ENCODE results near the gene MPND. TPM values are rescaled to one million over a fixed set of nuclear protein-coding genes. Genes with fewer than 3 reads are reported as not detected.
"Not testable (repeated sequence)": the region's sequence is repeated elsewhere in the genome, so short reads cannot be mapped to it uniquely, and the experiment has no call there.

The MPND gene
- total RNA-seq, 4 donors from 2014 or later, result 8.3 to 26.1 (median 20.8) TPM

- Histone ChIP-seq H3K4me3 (peak overlapping the region; percentile 61 to 99 (median 86)), H3K9me3 (no peaks in the 10 kb centered on the region), H3K27me3 (no peaks in the 10 kb centered on the region), H3K27ac (peak overlapping the region; percentile 85 to 99 (median 92)), H3K36me3 (peaks cover 0 to 17% (median 0%) of the 10 kb centered on the region in 3 donors), H3K4me1 (peaks cover 0 to 39% (median 6%) of the 10 kb centered on the region in 4 donors)
- TF ChIP-seq POLR2A (IDR thresholded peaks at IDR 0.05) (peak in 1 of 2 donors; percentile 65), CTCF (IDR thresholded peaks at IDR 0.05) (peak in 5 of 6 experiments; percentile 13 to 58 (median 37))
- peak; percentile 91 to 98 (median 96) for DNase-seq
Measured at GRCh38 chr19:4342615-4343369, 570 bp upstream of the MPND start.

- Histone ChIP-seq H3K4me3 (no peak overlapping the region), H3K27me3 (no peaks in the 10 kb centered on the region), H3K36me3 (peaks cover 0 to 29% (median 0%) of the 10 kb centered on the region in 3 donors), H3K9me3 (no peaks in the 10 kb centered on the region), H3K27ac (no peak overlapping the region), H3K4me1 (peaks cover 0 to 21% (median 6%) of the 10 kb centered on the region in 4 donors)
- TF ChIP-seq POLR2A (IDR thresholded peaks at IDR 0.05) (no peak), CTCF (IDR thresholded peaks at IDR 0.05) (no peak)
- peak in 1 of 3 donors; percentile 67 for DNase-seq
Measured at GRCh38 chr19:4345342-4346019, 2.1 kb downstream of the MPND start.

GRCh38 chr19:4346020-4346383 lies 2.6 kb downstream of the MPND start:
- Histone ChIP-seq H3K4me3 (no peak overlapping the region), H3K27ac (no peak overlapping the region), H3K9me3 (no peaks in the 10 kb centered on the region), H3K27me3 (no peaks in the 10 kb centered on the region), H3K4me1 (peaks cover 0 to 21% (median 6%) of the 10 kb centered on the region in 4 donors), H3K36me3 (peaks cover 0 to 29% (median 0%) of the 10 kb centered on the region in 3 donors)
- no peak for DNase-seq
- TF ChIP-seq POLR2A (IDR thresholded peaks at IDR 0.05) (no peak), CTCF (IDR thresholded peaks at IDR 0.05) (no peak)

GRCh38 chr19:4347521-4347920 lies 4.2 kb downstream of the MPND start:
- Histone ChIP-seq H3K27ac (no peak overlapping the region), H3K36me3 (peaks cover 0 to 29% (median 0%) of the 10 kb centered on the region in 3 donors), H3K4me3 (no peak overlapping the region), H3K9me3 (no peaks in the 10 kb centered on the region), H3K4me1 (peaks cover 0 to 13% (median 6%) of the 10 kb centered on the region in 4 donors), H3K27me3 (no peaks in the 10 kb centered on the region)
- DNase-seq, result no peak
- TF ChIP-seq POLR2A (IDR thresholded peaks at IDR 0.05) (no peak), CTCF (IDR thresholded peaks at IDR 0.05) (no peak)

GRCh38 chr19:4349225-4349624 lies 5.9 kb downstream of the MPND start:
- not testable (repeated sequence) for H3K27ac ChIP-seq, DNase-seq, H3K4me1 ChIP-seq, H3K9me3 ChIP-seq, H3K27me3 ChIP-seq, H3K4me3 ChIP-seq
- peaks cover 0 to 34% (median 0%) of the 10 kb centered on the region in 3 donors for H3K36me3 ChIP-seq

GRCh38 chr19:4350111-4350510 lies 6.7 kb downstream of the MPND start:
- Histone ChIP-seq H3K27ac (no peak overlapping the region), H3K9me3 (no peaks in the 10 kb centered on the region), H3K36me3 (peaks cover 0 to 39% (median 0%) of the 10 kb centered on the region in 3 donors), H3K4me1 (peaks cover 0 to 4% (median 0%) of the 10 kb centered on the region in 4 donors), H3K4me3 (no peak overlapping the region), H3K27me3 (no peaks in the 10 kb centered on the region)
- TF ChIP-seq POLR2A (IDR thresholded peaks at IDR 0.05), result no peak
- no peak for TF ChIP-seq CTCF (IDR thresholded peaks at IDR 0.05)
- DNase-seq, result no peak

All from Peyer's patch (tissue), 4 donors.